SK-N-MC (cell line): ENCODE results near the gene INPP5A.

Source experiments
- DNase-seq: peaks from one replicate; pipeline ENCODE4 v3.0.0-alpha.2; 2011; ENCODE audit warnings: low read depth, low spot score
- H3K27ac ChIP-seq: fragments of 200-600 bp; sonication (generic); 2 replicates; pipeline ENCODE4 v1.5.1; 2016; ENCODE audit warnings: mixed run types
- H3K36me3 ChIP-seq: fragments of 200-600 bp; sonication (generic); 2 replicates; pipeline ENCODE4 v1.6.1; 2017; ENCODE audit warnings: antibody characterized with exemption, low read length, mixed read lengths; ENCODE audit not compliant: insufficient read depth
- H3K4me3 ChIP-seq: fragments of 200-600 bp; sonication (generic); 2 replicates; pipeline ENCODE4 v1.5.1; 2016
- H3K9ac ChIP-seq: fragments of 200-600 bp; sonication (generic); 2 replicates; pipeline ENCODE4 v1.8.0; 2017; ENCODE audit warnings: mixed run types, mixed read lengths; ENCODE audit not compliant: insufficient read length
- H3K9me3 ChIP-seq: fragments of 200-600 bp; sonication (generic); 2 replicates; pipeline ENCODE4 v1.6.1; 2017; ENCODE audit warnings: low read depth, mild to moderate bottlenecking, antibody characterized with exemption, low read length, moderate library complexity, mixed read lengths
- EZH2 ChIP-seq: fragments of 200-600 bp; sonication (generic); IDR thresholded peaks from one replicate; pipeline ENCODE4 v1.6.1; 2017; ENCODE audit warnings: antibody characterized with exemption
- FOXP2 ChIP-seq: optimal IDR thresholded peaks from 2 replicates; pipeline ENCODE3; 2011; ENCODE audit warnings: mild to moderate bottlenecking, moderate library complexity; ENCODE audit not compliant: insufficient read depth; ENCODE audit errors: extremely low read length, control extremely low read depth
- POLR2AphosphoS5 ChIP-seq: IDR thresholded peaks from 2 replicates; pipeline ENCODE4 v1.6.1; 2012; ENCODE audit warnings: mild to moderate bottlenecking, low read depth, low read length, borderline replicate concordance

The INPP5A gene

GRCh38 chr10:132648072-132648850 lies 110.7 kb downstream of the INPP5A start:
- Histone ChIP-seq H3K4me3 (no peak overlapping the region), H3K9ac (no peak overlapping the region), H3K9me3 (no peaks in the 10 kb centered on the region), H3K27ac (no peak overlapping the region), H3K36me3 (no peaks in the 10 kb centered on the region)
- no peak for DNase-seq
- no peak for TF ChIP-seq EZH2
- TF ChIP-seq POLR2AphosphoS5: no peak
- TF ChIP-seq FOXP2: no peak

GRCh38 chr10:132648851-132649528 lies 111.4 kb downstream of the INPP5A start:
- no peak for TF ChIP-seq POLR2AphosphoS5
- no peak for TF ChIP-seq EZH2
- no peak for TF ChIP-seq FOXP2
- no peak overlapping the region for H3K9ac ChIP-seq
- no peak overlapping the region for H3K27ac ChIP-seq
- no peak for DNase-seq
- H3K36me3 ChIP-seq: no peaks in the 10 kb centered on the region
- no peak overlapping the region for H3K4me3 ChIP-seq
- no peaks in the 10 kb centered on the region for H3K9me3 ChIP-seq

GRCh38 chr10:132649651-132650360 lies 112.2 kb downstream of the INPP5A start:
- Histone ChIP-seq H3K4me3 (no peak overlapping the region), H3K27ac (no peak overlapping the region), H3K9ac (no peak overlapping the region), H3K9me3 (no peaks in the 10 kb centered on the region), H3K36me3 (no peaks in the 10 kb centered on the region)
- DNase-seq: no peak
- TF ChIP-seq EZH2 (no peak), FOXP2 (no peak), POLR2AphosphoS5 (no peak)

- no peaks in the 10 kb centered on the region for H3K36me3 ChIP-seq
Observed at GRCh38 chr10:132650611-132651250, 113.1 kb downstream of the INPP5A start.

DNA sequence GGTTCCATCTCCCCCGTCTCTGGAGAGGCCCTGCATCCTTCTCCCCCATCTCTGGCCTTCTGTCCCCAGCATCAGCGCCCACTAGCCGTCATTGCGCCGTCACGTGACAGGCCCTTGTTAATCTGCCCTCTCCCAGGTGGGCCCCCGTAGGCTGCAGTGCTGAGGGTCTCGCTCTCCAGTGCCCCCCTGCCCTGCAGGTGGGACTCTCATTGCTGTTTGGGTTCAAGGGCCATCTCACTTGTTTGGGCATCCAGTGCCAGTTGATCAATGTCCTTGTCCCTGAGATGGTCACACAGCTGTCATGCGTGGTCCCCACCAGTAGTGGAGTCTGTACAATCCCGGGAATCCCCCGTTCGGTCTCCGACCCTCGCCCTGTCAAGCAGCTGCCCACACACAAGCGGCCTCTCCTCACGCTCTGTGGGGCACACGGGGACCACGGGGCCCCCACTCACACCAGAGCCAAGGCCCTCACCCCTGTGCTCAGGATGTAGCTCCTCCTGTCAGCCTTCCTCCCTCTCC lies 114.0 kb downstream of the INPP5A start:
- no peak for TF ChIP-seq FOXP2
- no peak for TF ChIP-seq EZH2
- TF ChIP-seq POLR2AphosphoS5: no peak
- Histone ChIP-seq H3K36me3 (no peaks in the 10 kb centered on the region), H3K27ac (no peak overlapping the region), H3K9ac (no peak overlapping the region), H3K4me3 (no peak overlapping the region), H3K9me3 (no peaks in the 10 kb centered on the region)
- DNase-seq: no peak

More at GRCh38 chr10:132650611-132651250, 113.1 kb downstream of the INPP5A start:
- no peak overlapping the region for H3K9ac ChIP-seq
- no peaks in the 10 kb centered on the region for H3K9me3 ChIP-seq
- DNase-seq: no peak
- no peak overlapping the region for H3K4me3 ChIP-seq
- no peak overlapping the region for H3K27ac ChIP-seq
- TF ChIP-seq POLR2AphosphoS5: no peak
- no peak for TF ChIP-seq FOXP2

GRCh38 chr10:132652446-132652845 lies 114.9 kb downstream of the INPP5A start:
- Histone ChIP-seq H3K4me3 (no peak overlapping the region), H3K27ac (no peak overlapping the region), H3K9me3 (no peaks in the 10 kb centered on the region), H3K9ac (no peak overlapping the region), H3K36me3 (no peaks in the 10 kb centered on the region)
- DNase-seq: no peak
- no peak for TF ChIP-seq EZH2
- no peak for TF ChIP-seq FOXP2
- TF ChIP-seq POLR2AphosphoS5: no peak

DNA sequence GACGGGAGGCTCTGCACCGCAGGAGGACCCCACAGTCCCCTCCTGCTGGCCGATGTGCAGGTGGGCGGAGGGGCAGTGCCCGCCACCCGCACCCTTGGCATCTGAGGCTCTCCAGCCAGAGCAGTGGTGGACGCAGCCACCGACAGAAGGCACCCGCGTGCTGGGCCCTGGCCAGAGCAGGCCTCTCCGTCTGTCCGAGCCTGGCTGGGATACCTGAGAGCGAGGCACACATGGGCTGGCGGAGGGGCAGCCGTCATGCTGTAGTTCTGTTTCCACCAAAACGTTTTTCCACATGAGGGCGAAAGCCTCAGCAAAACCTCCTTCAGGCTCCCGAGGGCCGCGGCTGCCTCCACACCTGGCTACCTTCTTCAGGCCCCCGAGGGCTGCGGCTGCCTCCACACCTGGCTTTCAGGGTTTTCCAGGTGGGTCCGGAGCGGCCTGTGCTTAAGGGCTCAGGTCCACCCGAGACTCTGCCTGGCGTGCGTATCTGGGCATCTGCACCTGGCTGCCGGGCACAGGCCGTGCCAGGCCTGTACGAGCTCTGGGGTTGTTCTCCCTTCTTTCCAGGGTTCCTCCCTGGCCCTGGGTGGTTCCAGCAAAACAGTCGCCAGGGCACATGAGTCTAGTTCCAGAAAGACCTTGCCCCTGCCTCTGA lies 115.5 kb downstream of the INPP5A start:
- DNase-seq: no peak
- Histone ChIP-seq H3K36me3 (no peaks in the 10 kb centered on the region), H3K9ac (no peak overlapping the region), H3K27ac (no peak overlapping the region), H3K9me3 (no peaks in the 10 kb centered on the region), H3K4me3 (no peak overlapping the region)
- TF ChIP-seq POLR2AphosphoS5 (no peak), EZH2 (no peak), FOXP2 (no peak)
